ENCODE data around the gene ME3. TPM values are rescaled to one million over a fixed set of nuclear protein-coding genes. Genes with fewer than 3 reads are reported as not detected.

ME3 gene
- total RNA-seq, 3 donors from 2014 or later (not counting 1 experiment from before 2014, with no cell fraction given) = 5.2 to 7.5 (median 6.9) TPM

DNA sequence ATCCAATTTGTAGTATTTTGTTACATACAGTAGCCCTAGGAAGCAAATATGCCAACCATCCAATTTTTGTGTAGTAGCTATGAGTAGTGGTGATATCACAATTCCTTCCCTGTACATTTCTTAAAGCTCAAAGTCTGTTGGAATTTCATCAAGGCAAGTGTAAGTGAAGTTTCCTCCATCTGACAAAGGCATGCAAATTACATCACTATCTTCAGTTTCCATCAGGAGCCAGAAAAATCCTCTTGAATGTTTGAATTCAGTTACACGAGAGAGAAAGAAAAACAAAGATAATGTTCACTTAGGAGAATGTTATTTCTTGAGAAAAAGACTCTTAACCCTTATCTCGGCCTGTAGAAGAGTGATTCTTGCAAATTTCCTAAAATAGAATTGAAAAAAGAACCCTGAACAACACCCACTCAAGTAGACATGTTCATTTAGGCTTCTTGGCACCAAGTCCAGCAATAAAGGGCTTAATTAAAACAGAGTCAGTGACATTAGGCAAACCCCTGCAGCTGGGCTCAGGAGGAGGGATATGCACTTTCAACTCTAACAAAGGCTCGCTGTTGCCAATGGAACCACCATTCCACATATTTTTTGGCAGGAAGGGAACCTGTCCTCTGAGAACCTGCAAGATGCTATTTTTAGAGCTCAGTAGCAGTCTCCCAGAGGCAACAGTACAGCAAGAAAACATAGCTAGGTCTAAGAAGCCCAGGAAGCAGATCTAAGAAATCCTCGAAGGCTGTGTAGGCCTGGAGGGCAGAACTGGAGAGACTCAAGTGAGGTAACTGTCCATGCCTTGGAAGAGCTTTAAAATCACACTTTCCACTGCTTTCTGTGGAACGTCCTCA lies 153.1 kb downstream of the ME3 start:
- H3K9me3 Mint-ChIP-seq = no peaks in the 10 kb centered on the region
- H3K27ac Mint-ChIP-seq = no peak overlapping the region
- H3K27me3 ChIP-seq (ENCODE audit: control insufficient read depth, insufficient read depth, low read length) = no peaks in the 10 kb centered on the region
- no peaks in the 10 kb centered on the region for H3K36me3 ChIP-seq (ENCODE audit: control insufficient read depth, insufficient read depth, low read length)
- H3K27me3 Mint-ChIP-seq (ENCODE audit: low read depth in 2 of 2) = peaks cover 15 to 18% of the 10 kb centered on the region in 2 donors
- no peaks in the 10 kb centered on the region for H3K36me3 Mint-ChIP-seq
- H3K4me1 ChIP-seq (ENCODE audit: control insufficient read depth, insufficient read depth, low read length) = peaks cover under 1% of the 10 kb centered on the region
- DNase-seq (no peak), ATAC-seq (no peak)
- 97% methylated on average over 3 of the region's 5 CpGs for WGBS (ENCODE audit: insufficient coverage)
- H3K9me3 ChIP-seq (ENCODE audit: control insufficient read depth, insufficient read depth, low read length) = no peaks in the 10 kb centered on the region
- no peak overlapping the region for H3K27ac ChIP-seq (ENCODE audit: low read length)
- H3K4me3 Mint-ChIP-seq = no peak overlapping the region
- TF ChIP-seq, protein P1, sequence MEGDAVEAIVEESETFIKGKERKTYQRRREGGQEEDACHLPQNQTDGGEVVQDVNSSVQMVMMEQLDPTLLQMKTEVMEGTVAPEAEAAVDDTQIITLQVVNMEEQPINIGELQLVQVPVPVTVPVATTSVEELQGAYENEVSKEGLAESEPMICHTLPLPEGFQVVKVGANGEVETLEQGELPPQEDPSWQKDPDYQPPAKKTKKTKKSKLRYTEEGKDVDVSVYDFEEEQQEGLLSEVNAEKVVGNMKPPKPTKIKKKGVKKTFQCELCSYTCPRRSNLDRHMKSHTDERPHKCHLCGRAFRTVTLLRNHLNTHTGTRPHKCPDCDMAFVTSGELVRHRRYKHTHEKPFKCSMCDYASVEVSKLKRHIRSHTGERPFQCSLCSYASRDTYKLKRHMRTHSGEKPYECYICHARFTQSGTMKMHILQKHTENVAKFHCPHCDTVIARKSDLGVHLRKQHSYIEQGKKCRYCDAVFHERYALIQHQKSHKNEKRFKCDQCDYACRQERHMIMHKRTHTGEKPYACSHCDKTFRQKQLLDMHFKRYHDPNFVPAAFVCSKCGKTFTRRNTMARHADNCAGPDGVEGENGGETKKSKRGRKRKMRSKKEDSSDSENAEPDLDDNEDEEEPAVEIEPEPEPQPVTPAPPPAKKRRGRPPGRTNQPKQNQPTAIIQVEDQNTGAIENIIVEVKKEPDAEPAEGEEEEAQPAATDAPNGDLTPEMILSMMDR (IDR thresholded peaks at IDR 0.05) = no peak
- H3K4me3 ChIP-seq (ENCODE audit: low read length) = no peak overlapping the region
- H3K4me1 Mint-ChIP-seq = no peaks in the 10 kb centered on the region
- intact Hi-C loops (cut with micrococcal nuclease) = no loop called here

DNA sequence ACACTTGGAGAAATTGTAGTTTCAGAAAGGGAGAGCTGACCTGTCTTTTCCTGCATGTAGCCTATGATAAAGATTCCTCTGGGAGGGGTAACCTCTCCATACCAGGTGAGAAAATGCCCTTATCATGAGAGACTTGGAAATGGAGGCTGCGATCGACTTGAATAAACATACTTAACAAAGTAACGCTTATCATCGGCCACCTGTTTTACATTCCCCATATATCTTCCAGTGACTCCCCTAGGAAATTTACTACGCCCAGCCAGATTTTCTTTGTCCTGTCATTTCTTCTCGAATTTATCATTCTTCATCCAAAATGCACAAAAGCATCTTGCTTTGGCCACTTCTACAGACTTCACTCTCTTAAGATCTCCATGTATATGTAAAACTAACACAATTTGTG lies 154.2 kb downstream of the ME3 start:
- Mint-ChIP-seq H3K27ac (no peak overlapping the region), H3K9me3 (no peaks in the 10 kb centered on the region), H3K4me3 (no peak overlapping the region), H3K27me3 (ENCODE audit: low read depth in 2 of 2) (peaks cover 9 to 11% of the 10 kb centered on the region in 2 donors), H3K36me3 (no peaks in the 10 kb centered on the region), H3K4me1 (no peaks in the 10 kb centered on the region)
- H3K27me3 ChIP-seq (ENCODE audit: control insufficient read depth, insufficient read depth, low read length) = no peaks in the 10 kb centered on the region
- TF ChIP-seq, protein P1 (IDR thresholded peaks at IDR 0.05) = no peak
- no peak for DNase-seq
- WGBS (ENCODE audit: insufficient coverage) = 98% methylated on average over 6 of the region's 6 CpGs
- peaks cover 11% of the 10 kb centered on the region for H3K4me1 ChIP-seq (ENCODE audit: control insufficient read depth, insufficient read depth, low read length)
- H3K4me3 ChIP-seq (ENCODE audit: low read length) = no peak overlapping the region
- ATAC-seq = no peak
- H3K36me3 ChIP-seq (ENCODE audit: control insufficient read depth, insufficient read depth, low read length) = no peaks in the 10 kb centered on the region
- H3K27ac ChIP-seq (ENCODE audit: low read length) = no peak overlapping the region
- intact Hi-C loops (cut with micrococcal nuclease) = no loop called here
- H3K9me3 ChIP-seq (ENCODE audit: control insufficient read depth, insufficient read depth, low read length) = no peaks in the 10 kb centered on the region

DNA sequence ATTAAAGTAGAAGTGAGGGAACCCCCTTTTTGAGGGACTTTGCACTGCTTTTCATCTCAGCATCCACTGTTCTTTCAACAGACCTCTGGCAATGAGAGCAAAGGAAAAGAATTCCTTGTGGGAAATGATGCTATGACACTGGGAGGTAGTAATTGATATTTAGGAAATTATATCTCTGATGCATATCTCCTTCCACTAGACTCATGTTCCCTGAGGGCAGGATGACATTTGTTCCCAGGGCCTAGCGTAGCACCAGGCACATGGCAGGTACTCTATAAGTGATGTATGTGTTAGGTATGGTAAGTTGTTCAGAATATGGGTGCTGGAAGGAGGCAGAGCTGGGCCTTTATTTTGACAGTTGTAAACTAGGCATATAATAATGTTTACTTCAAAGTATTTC lies 154.9 kb downstream of the ME3 start:
- DNase-seq (no peak), ATAC-seq (no peak)
- no peaks in the 10 kb centered on the region for H3K9me3 Mint-ChIP-seq
- H3K27me3 ChIP-seq (ENCODE audit: control insufficient read depth, insufficient read depth, low read length) = no peaks in the 10 kb centered on the region
- H3K4me3 ChIP-seq (ENCODE audit: low read length) = no peak overlapping the region
- TF ChIP-seq, protein P1 (IDR thresholded peaks at IDR 0.05) = no peak
- no peak overlapping the region for H3K4me3 Mint-ChIP-seq
- H3K4me1 Mint-ChIP-seq = no peaks in the 10 kb centered on the region
- H3K27me3 Mint-ChIP-seq (ENCODE audit: low read depth in 2 of 2) = peaks cover 8 to 11% of the 10 kb centered on the region in 2 donors
- WGBS (ENCODE audit: insufficient coverage) = 95% methylated on average over 1 of the region's 1 CpG
- H3K36me3 ChIP-seq (ENCODE audit: control insufficient read depth, insufficient read depth, low read length) = no peaks in the 10 kb centered on the region
- intact Hi-C loops (cut with micrococcal nuclease) = no loop called here
- no peaks in the 10 kb centered on the region for H3K36me3 Mint-ChIP-seq
- peaks cover 13% of the 10 kb centered on the region for H3K4me1 ChIP-seq (ENCODE audit: control insufficient read depth, insufficient read depth, low read length)
- H3K27ac ChIP-seq (ENCODE audit: low read length) = no peak overlapping the region
- no peak overlapping the region for H3K27ac Mint-ChIP-seq
- no peaks in the 10 kb centered on the region for H3K9me3 ChIP-seq (ENCODE audit: control insufficient read depth, insufficient read depth, low read length)
